ENCODE results near the gene C16orf46. TPM values are rescaled to one million over a fixed set of nuclear protein-coding genes. Genes with fewer than 3 reads are reported as not detected.

The C16orf46 gene
- total and polyA plus RNA-seq, 2 of the 13 experiments (the other 11 are each of a cell fraction or from before 2014, with no cell fraction given) = 0.38 to 0.55 TPM

- TF ChIP-seq ZNF800 (CRISPR knock-in tag; IDR thresholded peaks at IDR 0.05) (0 out of 2 replicates have a peak, but pooled peaks have one; percentile 3), FOXP4 (CRISPR knock-in tag; IDR thresholded peaks at IDR 0.05) (no peak), ZNF24 (IDR thresholded peaks at IDR 0.05) (no peak), ZNF629 (CRISPR knock-in tag; conservative IDR thresholded peaks at IDR 0.05) (no peak), YY1 (IDR thresholded peaks at IDR 0.05; ENCODE audit: insufficient read depth, insufficient replicate concordance, low read depth, low read length) (peak; percentile 51), AHR (CRISPR knock-in tag; IDR thresholded peaks at IDR 0.05) (no peak), TEAD2 (CRISPR knock-in tag; IDR thresholded peaks at IDR 0.05) (no peak), ZFY (CRISPR knock-in tag; IDR thresholded peaks at IDR 0.05) (peak; percentile 86), ZNF281 (CRISPR knock-in tag; IDR thresholded peaks at IDR 0.05; ENCODE audit: borderline replicate concordance) (no peak), SATB2 (CRISPR knock-in tag; IDR thresholded peaks at IDR 0.05) (peak; percentile 15; the same call in 1 of the 2 replicates), HNRNPUL1 (IDR thresholded peaks at IDR 0.05; ENCODE audit: low read depth, low read length) (no peak), ZSCAN21 (CRISPR knock-in tag; IDR thresholded peaks at IDR 0.05; ENCODE audit: borderline replicate concordance) (peak; percentile 66; the same call in 1 of the 2 replicates), ZNF788 (CRISPR knock-in tag; IDR thresholded peaks at IDR 0.05; ENCODE audit: borderline replicate concordance) (no peak), ZBTB37 (CRISPR knock-in tag; IDR thresholded peaks at IDR 0.05) (no peak), KDM2A (CRISPR knock-in tag; IDR thresholded peaks at IDR 0.05; ENCODE audit: borderline replicate concordance, low read depth) (peak; percentile 69; the same call in 1 of the 2 replicates), ZBTB42 (CRISPR knock-in tag; IDR thresholded peaks at IDR 0.05) (no peak), NR2F1 (CRISPR knock-in tag; IDR thresholded peaks at IDR 0.05) (no peak), ZNF17 (CRISPR knock-in tag; IDR thresholded peaks at IDR 0.05) (no peak)
Observed at GRCh38 chr16:81035975-81036750, 40.9 kb downstream of the C16orf46 start (continued).

All from HepG2 (cell line).